Fibroblast of villous mesenchyme (primary cell): Measurements from ENCODE around the gene SEC62. TPM values are rescaled to one million over a fixed set of nuclear protein-coding genes. Genes with fewer than 3 reads are reported as not detected.

Experiments used
- DNase-seq: peaks from one replicate; pipeline ENCODE4 v3.0.0-alpha.2; 2010; ENCODE audit warnings: low read depth
- H3K4me3 ChIP-seq: 2 replicates; pipeline ENCODE4 v1.5.1; 2011; ENCODE audit warnings: low read depth, mild to moderate bottlenecking, low read length
- total RNA-seq: library from RNA; depleted of rRNA; stranded (reverse); fragments of >200 nt; gene quantifications from 2 replicates; pipeline ENCODE4 v1.2.3, GENCODE V29; 2012
- TF ChIP-seq, protein P1 (sequence below): IDR thresholded peaks from 2 replicates; pipeline ENCODE4 v1.5.1; 2012; ENCODE audit warnings: low read depth, mild to moderate bottlenecking, low read length; ENCODE audit not compliant: insufficient read depth

The SEC62 gene
- total RNA-seq, 1 donor = 47.9 TPM

DNA sequence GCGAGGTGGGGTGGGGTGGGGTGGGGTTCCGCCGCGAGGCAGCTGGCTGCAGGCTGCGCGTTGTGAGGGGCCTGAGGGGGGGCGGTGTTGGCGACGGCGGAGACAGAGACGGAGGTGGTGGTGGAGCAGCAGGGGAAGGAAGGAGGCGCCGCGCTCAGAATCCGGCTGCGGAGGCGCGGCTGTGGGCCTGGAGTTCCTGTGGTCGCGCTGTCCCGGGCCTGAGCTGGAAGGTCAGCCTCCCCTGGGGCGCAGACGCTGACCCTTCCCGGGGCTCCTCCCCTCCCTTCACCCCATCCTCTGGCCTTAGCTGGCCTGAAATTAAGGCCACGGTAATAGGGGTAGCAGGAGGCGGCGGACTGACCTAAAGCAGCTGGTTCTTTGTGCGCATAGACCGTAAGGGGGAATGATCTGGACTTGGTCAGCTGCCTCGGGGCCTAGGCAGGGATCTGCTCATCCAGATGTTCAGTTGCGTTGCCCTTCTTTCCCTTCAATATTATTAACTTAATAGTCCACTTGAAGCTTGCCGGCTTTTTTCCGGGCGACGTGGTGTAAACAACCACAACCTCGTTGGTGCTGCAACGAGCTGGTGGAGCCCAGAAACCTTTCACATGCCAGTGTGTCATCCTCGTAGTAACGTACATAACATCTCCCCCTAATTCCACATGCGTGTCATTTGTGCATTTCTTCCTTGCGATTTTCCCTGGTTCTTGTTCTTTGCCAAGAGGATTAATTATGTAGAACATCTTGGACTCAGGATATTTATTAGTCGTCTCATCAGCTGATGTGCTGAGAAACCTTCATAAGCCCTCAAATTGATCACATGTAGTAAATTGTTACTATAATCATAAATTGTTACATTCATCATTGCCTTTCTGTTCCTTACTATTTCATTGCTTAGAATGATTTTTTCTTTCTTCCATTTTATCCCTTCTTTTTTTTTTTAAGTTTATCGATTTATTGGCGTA lies 626 bp downstream of the SEC62 start:
- H3K4me3 ChIP-seq = peak overlapping the region; percentile 85
- peak; percentile 72 for DNase-seq
- TF ChIP-seq, protein P1, sequence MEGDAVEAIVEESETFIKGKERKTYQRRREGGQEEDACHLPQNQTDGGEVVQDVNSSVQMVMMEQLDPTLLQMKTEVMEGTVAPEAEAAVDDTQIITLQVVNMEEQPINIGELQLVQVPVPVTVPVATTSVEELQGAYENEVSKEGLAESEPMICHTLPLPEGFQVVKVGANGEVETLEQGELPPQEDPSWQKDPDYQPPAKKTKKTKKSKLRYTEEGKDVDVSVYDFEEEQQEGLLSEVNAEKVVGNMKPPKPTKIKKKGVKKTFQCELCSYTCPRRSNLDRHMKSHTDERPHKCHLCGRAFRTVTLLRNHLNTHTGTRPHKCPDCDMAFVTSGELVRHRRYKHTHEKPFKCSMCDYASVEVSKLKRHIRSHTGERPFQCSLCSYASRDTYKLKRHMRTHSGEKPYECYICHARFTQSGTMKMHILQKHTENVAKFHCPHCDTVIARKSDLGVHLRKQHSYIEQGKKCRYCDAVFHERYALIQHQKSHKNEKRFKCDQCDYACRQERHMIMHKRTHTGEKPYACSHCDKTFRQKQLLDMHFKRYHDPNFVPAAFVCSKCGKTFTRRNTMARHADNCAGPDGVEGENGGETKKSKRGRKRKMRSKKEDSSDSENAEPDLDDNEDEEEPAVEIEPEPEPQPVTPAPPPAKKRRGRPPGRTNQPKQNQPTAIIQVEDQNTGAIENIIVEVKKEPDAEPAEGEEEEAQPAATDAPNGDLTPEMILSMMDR = no peak

DNA sequence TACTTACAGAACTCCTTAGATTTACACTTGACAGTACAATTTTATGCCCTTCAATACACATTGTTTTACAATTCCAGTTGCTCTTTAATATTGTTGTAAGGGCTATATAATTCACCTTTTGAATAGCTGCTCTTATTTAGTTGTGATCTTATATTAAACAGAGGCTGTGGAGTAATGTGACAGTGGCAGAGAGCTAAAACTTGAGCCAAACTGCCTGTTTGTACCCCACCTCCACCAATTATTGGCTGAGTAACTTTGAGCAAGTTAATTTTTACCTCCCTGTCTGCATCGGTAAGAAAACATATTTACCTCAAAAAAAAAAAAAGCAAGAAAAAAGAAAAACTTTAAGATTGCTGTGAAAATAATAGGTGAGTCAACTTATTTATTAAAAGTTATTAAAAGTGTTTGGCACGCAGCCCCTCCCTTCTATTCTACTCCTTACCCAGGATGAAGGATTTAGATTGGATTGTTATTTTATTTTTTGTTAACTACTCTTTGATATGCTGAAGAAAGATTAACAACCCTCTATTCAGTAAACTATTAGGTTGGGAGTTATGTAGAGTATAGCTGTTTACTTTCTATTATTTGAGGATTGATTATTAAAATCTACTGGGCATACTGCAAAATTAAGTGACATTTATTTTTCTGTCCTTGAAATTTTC lies 1.7 kb downstream of the SEC62 start:
- no peak for DNase-seq
- H3K4me3 ChIP-seq = peak overlapping the region; percentile 85
- TF ChIP-seq, protein P1 = no peak

DNA sequence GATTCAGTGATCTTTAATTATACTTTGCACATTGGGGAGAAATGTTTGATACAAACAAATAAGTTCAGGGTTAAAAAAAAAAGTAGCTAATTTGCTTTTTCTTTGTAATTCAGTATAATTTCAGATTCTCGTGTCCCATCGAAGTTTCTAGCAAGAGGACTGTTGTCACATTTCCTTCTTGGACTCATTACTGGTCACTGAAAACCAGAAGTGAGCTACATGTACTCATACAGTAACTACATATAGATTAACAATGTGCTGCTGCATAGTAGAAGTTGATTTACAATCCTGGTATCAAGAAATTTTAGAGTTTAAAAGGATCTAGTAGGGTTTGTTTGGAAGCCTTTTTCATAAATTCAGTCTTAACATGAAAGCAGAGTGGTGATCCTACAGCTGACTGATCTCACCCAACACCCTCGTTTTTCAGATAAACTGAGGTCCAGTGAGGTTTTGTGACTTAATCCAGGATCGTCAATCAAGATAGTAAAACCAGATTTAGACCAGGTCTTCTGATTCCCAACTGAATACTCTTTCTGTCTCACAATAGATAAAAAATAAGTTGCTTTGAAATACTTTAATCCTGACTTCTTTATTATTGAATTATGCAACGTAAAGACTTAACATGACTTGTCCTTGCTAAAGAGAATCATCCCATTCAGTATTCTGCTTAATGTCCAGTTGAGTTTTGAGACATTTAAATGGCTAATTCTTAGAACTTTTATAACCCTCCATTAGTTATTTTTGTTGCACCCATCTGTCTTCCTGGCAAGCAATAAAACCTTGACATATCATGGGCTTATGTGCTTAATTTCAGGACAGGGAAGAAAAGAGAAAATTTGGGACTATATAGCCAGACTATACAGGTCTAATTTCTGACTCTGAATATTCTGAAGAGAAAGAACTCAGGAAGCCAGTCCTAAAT lies 2.8 kb downstream of the SEC62 start:
- peak; percentile 70 for DNase-seq
- H3K4me3 ChIP-seq = no peak overlapping the region
- TF ChIP-seq, protein P1 = no peak

DNA sequence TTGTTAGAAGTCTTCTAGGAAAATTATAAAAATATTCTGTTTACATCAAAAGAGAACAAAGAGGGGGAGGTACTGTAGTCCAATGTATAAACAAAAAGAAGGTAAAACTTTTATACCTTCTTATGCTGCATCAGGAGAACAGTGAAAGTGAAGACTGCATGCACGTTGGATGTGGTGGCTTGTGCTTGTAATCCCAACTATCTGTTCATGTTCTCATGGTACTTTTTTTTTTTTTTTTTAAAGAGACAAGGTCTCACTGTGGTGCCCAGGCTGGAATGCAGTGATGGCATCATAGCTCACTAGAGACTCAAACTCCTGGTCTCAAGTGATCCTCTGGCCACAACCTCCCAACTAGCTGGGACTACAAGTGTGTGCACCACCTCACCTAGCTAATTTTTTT lies 4.2 kb downstream of the SEC62 start:
- TF ChIP-seq, protein P1 = no peak
- no peak overlapping the region for H3K4me3 ChIP-seq
- no peak for DNase-seq

DNA sequence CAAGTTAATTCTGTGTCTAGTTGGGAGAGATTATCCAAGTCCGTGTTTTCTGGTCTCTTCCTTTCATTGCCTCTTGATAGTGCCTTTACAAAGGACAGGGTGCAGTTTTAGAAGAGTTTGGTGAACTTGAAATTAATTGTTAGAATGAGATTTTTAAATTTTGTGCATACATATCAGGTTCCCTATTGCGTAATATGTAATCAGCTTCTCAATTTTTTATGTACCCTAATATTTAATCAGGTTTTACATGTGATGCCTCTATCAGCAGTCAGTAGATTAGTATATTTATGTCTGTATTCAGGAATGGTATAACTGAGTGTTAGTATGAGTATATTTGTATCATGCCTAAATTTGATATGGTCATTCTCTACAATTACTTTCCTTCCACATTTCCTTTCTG lies 4.9 kb downstream of the SEC62 start:
- DNase-seq = no peak
- TF ChIP-seq, protein P1 = no peak

GRCh38 chr3:169980055-169980454 lies 13.4 kb downstream of the SEC62 start:
- TF ChIP-seq, protein P1 = no peak
- H3K4me3 ChIP-seq = no peak overlapping the region
- peak; percentile 82 for DNase-seq

More for the DNA sequence above, 4.9 kb downstream of the SEC62 start:
- no peak overlapping the region for H3K4me3 ChIP-seq
